DOHH2 (cell line): ENCODE data around the gene ZYG11B.

Source experiments
- H3F3A ChIP-seq: fragments of 200-600 bp; sonication (generic), shearing (Covaris generic); 2 replicates; pipeline ENCODE4 v1.6.0; 2016; ENCODE audit warnings: antibody characterized with exemption, mild to moderate bottlenecking; ENCODE audit not compliant: control insufficient read depth, insufficient read depth
- H3K27ac ChIP-seq: fragments of 200-600 bp; sonication (generic); 2 replicates; pipeline ENCODE4 v1.5.1; 2014; ENCODE audit warnings: low read depth, mild to moderate bottlenecking, low read length, moderate library complexity
- H3K27me3 ChIP-seq: fragments of 200-600 bp; sonication (generic); 2 replicates; pipeline ENCODE4 v1.6.1; 2014; ENCODE audit warnings: mild to moderate bottlenecking, low read length, mixed read lengths; ENCODE audit not compliant: control insufficient read depth
- H3K36me3 ChIP-seq: fragments of 200-600 bp; sonication (generic); 2 replicates; pipeline ENCODE4 v1.6.1; 2014; ENCODE audit warnings: mild to moderate bottlenecking, low read length, moderate library complexity, mixed read lengths; ENCODE audit not compliant: control insufficient read depth
- H3K4me1 ChIP-seq: fragments of 200-600 bp; sonication (generic); 2 replicates; pipeline ENCODE4 v1.6.1; 2014; ENCODE audit warnings: mild to moderate bottlenecking, low read length, mixed read lengths; ENCODE audit not compliant: control insufficient read depth
- H3K4me2 ChIP-seq: fragments of 200-600 bp; sonication (generic); 2 replicates; pipeline ENCODE4 v1.6.0; 2014; ENCODE audit warnings: mild to moderate bottlenecking, low read length, moderate library complexity
- H3K4me3 ChIP-seq: fragments of 200-600 bp; sonication (generic); 2 replicates; pipeline ENCODE4 v1.5.1; 2014; ENCODE audit warnings: mild to moderate bottlenecking, low read length, mixed read lengths
- H3K79me2 ChIP-seq: fragments of 200-600 bp; sonication (generic); 2 replicates; pipeline ENCODE4 v1.6.1; 2014; ENCODE audit warnings: mild to moderate bottlenecking, low read length, mixed read lengths; ENCODE audit not compliant: control insufficient read depth
- H3K9me2 ChIP-seq: fragments of 200-600 bp; sonication (generic); replicated peaks from 2 replicates; pipeline ENCODE4 v1.6.1; 2014; ENCODE audit warnings: mild to moderate bottlenecking, low read length, mixed read lengths; ENCODE audit not compliant: control insufficient read depth
- H3K9me3 ChIP-seq: fragments of 200-600 bp; sonication (generic); 2 replicates; pipeline ENCODE4 v1.6.1; 2014; ENCODE audit warnings: antibody characterized with exemption, low read length, mixed read lengths; ENCODE audit not compliant: control insufficient read depth, insufficient read depth
- H4K20me1 ChIP-seq: fragments of 200-600 bp; sonication (generic); 2 replicates; pipeline ENCODE4 v1.6.0; 2014; ENCODE audit warnings: low read depth, mild to moderate bottlenecking, antibody characterized with exemption, low read length, moderate library complexity; ENCODE audit not compliant: control insufficient read depth, insufficient read depth
- EZH2phosphoT487 ChIP-seq: fragments of 200-600 bp; sonication (generic); IDR thresholded peaks from 2 replicates; pipeline ENCODE4 v1.6.1; 2017; ENCODE audit warnings: borderline replicate concordance, mild to moderate bottlenecking, antibody characterized with exemption, low read length, moderate library complexity, mixed read lengths
- TF ChIP-seq, protein P1 (sequence below): fragments of 200-600 bp; sonication (generic); IDR thresholded peaks from one replicate; pipeline ENCODE4 v1.5.1; 2014; ENCODE audit warnings: antibody characterized with exemption, mild to moderate bottlenecking, low read depth, low read length; ENCODE audit not compliant: poor library complexity, severe bottlenecking

The ZYG11B gene

DNA sequence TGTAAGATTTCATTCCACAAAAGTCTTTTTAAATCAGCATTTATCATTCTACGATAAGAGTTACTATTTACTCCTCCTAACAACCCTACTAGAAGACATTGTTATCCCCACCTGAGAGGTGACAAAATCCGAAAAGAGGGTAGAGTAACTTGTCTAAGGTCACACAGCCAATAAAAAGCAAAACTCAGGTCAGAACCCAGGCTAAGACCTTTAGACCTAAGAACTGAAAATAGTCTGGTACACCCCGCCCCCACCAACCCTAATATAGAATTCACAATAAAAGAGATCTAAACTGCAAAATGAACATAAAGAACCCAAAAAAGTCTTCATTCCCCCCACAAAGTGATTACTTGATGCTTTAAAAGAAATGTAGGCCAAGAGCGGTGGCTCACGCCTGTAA is 46.8 kb upstream of the ZYG11B start:
- peaks cover 4% of the 10 kb centered on the region; the same call in 1 of the 2 replicates for H3K4me1 ChIP-seq
- H3K4me2 ChIP-seq, result no peak overlapping the region

DNA sequence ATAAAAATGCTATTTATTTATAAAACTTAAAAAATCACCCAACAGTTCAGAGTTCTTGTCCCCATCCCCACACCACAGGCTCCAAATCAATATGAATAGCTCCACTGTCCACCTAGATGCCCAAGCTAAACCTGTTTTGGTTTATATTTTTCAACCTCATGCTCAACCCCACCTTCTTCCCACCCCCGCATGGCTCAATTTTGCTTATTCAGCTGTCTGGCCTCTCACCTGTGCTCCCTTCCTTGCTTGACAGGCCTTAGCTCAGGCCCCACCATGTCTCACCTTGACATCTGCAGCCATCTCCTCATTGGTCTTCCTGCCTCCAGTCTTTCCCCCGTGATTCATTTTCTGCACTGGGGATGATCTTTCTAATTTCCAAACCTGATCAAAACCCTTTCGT is 45.9 kb upstream of the ZYG11B start:
- H3K9me2 ChIP-seq, result no peaks in the 10 kb centered on the region
- no peak overlapping the region for H3K4me3 ChIP-seq
- H3K4me1 ChIP-seq, result no peaks in the 10 kb centered on the region
- no peaks in the 10 kb centered on the region for H3K27me3 ChIP-seq
- H3F3A ChIP-seq, result no peaks in the 10 kb centered on the region; the same call in 1 of the 2 replicates
- H3K36me3 ChIP-seq, result peaks cover 14% of the 10 kb centered on the region
- no peak overlapping the region for H3K27ac ChIP-seq
- H3K9me3 ChIP-seq, result no peaks in the 10 kb centered on the region
- H3K79me2 ChIP-seq, result no peaks in the 10 kb centered on the region
- TF ChIP-seq, protein P1, sequence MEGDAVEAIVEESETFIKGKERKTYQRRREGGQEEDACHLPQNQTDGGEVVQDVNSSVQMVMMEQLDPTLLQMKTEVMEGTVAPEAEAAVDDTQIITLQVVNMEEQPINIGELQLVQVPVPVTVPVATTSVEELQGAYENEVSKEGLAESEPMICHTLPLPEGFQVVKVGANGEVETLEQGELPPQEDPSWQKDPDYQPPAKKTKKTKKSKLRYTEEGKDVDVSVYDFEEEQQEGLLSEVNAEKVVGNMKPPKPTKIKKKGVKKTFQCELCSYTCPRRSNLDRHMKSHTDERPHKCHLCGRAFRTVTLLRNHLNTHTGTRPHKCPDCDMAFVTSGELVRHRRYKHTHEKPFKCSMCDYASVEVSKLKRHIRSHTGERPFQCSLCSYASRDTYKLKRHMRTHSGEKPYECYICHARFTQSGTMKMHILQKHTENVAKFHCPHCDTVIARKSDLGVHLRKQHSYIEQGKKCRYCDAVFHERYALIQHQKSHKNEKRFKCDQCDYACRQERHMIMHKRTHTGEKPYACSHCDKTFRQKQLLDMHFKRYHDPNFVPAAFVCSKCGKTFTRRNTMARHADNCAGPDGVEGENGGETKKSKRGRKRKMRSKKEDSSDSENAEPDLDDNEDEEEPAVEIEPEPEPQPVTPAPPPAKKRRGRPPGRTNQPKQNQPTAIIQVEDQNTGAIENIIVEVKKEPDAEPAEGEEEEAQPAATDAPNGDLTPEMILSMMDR, result no peak
- no peak overlapping the region for H3K4me2 ChIP-seq
- no peaks in the 10 kb centered on the region for H4K20me1 ChIP-seq

More for the DNA sequence above, 46.8 kb upstream of the ZYG11B start:
- Histone ChIP-seq H3K36me3 (peaks cover 5% of the 10 kb centered on the region), H3K9me2 (no peaks in the 10 kb centered on the region), H3F3A (no peaks in the 10 kb centered on the region; the same call in 1 of the 2 replicates), H3K27ac (no peak overlapping the region), H3K27me3 (no peaks in the 10 kb centered on the region), H4K20me1 (no peaks in the 10 kb centered on the region), H3K79me2 (no peaks in the 10 kb centered on the region), H3K4me3 (no peak overlapping the region), H3K9me3 (no peaks in the 10 kb centered on the region)
- no peak for TF ChIP-seq EZH2phosphoT487

DNA sequence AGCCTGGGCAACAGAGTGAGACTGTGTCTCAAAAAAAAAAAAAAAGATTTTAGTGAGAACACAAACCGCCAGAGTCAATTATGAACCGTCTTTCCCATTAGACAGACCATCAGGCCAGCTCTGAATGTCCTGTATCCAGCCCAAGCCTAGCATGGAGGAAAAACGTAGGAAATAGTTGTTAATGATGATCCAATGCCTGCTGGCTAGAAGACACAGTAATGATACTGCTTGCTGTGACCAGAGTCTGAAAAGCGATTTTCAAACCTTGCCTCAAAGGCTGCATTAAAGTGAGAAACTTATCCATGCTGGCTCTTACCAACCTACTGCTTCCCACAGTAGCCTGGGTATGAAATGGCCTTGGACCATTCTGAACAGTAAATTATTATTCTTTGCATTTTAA is 45.1 kb upstream of the ZYG11B start:
- H3K4me3 ChIP-seq, result no peak overlapping the region
- no peaks in the 10 kb centered on the region for H3K4me1 ChIP-seq

DNA sequence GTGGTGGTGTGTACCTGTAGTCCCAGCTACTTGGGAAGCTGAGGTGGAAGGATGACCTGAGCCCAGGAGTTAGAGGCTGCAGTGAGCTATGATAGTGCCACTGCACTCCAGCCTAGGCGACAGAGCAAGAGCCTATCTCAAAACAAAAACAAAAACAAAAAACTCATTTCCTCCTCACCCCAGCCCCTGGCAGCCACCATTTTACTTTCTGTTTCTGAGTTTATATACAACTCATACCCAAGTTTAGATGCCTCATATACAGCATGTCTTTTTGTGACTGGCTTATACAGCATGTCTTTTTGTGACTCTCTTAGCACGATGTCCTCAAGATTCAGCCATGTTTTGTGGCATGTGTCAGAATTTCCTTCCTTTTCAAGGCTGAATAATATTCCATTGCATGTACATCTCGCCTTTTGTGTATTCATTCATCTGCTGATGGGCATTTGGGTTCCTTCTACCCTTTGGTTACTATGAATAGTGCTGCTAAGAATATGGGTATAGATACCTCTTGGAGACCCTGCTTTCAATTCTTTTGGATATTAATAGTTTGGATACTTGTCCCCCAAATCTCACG is 42.8 kb upstream of the ZYG11B start:
- Histone ChIP-seq H3F3A (peaks cover 3% of the 10 kb centered on the region; the same call in 1 of the 2 replicates), H3K9me3 (no peaks in the 10 kb centered on the region), H4K20me1 (no peaks in the 10 kb centered on the region), H3K4me3 (no peak overlapping the region), H3K4me2 (no peak overlapping the region), H3K27ac (no peak overlapping the region), H3K27me3 (no peaks in the 10 kb centered on the region), H3K9me2 (no peaks in the 10 kb centered on the region), H3K4me1 (no peaks in the 10 kb centered on the region), H3K36me3 (peaks cover 40% of the 10 kb centered on the region), H3K79me2 (no peaks in the 10 kb centered on the region)
- TF ChIP-seq, protein P1, result no peak

More for the DNA sequence above, 45.1 kb upstream of the ZYG11B start:
- Histone ChIP-seq H3K9me3 (no peaks in the 10 kb centered on the region), H3K36me3 (peaks cover 20% of the 10 kb centered on the region), H3K4me2 (no peak overlapping the region), H3K9me2 (no peaks in the 10 kb centered on the region), H3K27ac (no peak overlapping the region), H3K27me3 (no peaks in the 10 kb centered on the region), H4K20me1 (no peaks in the 10 kb centered on the region), H3K79me2 (no peaks in the 10 kb centered on the region), H3F3A (no peaks in the 10 kb centered on the region; the same call in 1 of the 2 replicates)
- TF ChIP-seq EZH2phosphoT487, result no peak
- TF ChIP-seq, protein P1, result no peak
